ENCODE measurements around the gene CADM2.
"Not testable (repeated sequence)": the region's sequence is repeated elsewhere in the genome, so short reads cannot be mapped to it uniquely, and the experiment has no call there.

CADM2 gene

DNA sequence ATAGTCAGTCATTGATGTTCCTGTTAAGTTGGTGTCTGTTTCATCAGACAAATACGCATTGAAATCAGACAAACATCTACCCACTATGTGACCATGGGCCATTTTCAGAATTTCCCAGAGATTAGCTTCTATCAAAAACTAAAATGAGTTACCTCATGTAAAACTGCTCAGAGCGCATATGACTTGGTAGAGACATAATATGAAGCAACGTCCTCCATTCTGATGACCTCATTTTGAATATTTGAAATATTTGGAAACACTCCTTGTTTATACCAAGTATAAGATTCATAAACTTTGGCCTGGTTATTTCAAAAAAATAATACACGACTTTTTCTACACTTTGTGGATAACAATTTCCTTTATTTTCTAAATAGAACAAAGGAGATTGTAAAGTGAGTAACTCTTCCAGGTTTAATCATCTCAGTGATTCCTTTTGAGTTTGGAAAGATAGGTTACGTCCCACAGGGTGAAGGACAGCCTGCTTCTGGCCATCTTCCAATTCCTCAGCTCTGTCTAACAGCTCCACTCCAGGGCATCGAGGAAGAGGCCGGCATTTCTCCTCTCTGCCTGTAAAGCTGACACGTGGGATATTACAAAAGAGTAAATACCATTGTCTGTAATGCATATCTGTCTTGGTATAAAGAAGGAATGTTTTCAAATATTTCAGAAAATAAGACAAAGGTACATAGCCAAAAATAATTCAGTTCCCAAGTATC lies 122.6 kb downstream of the CADM2 start:
- DNase-seq, result no peak

DNA sequence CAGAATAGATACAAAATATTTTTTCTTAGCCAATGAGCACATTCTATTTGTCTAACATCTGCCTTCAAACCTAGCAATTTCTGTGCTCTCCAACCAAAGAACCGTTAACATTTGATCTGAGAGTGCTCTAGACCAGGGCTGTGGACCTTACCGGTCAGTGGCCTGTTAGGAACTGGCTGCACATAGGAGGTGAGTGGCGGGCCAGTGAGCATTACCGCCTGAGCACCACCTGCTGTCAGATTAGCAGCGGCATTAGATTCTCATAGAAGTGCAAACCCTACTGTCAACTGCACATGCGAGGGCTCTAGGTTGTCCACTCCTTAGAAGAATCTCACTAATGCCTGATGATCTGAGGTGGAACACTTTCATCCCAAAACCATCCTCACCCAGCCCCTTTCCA lies 131.7 kb downstream of the CADM2 start:
- no peak for DNase-seq

DNA sequence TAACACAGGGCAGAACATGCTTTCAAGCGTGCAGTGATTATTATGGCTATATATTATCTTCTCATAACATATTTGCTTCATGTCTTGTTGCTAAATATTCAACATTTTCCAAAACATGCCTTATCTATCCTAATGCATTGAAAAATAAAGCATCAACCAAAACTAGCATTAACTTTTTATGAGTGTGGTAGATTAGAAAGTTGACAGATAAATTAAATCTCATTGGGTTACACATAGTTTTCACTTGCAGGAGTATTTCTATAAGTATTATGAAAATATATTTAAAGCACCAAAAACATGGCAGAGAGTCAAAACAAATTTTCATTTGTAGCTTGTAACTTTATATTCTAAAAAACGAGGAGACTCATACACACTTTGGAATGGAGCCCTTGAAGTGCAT lies 141.5 kb downstream of the CADM2 start:
- DNase-seq, result no peak

DNA sequence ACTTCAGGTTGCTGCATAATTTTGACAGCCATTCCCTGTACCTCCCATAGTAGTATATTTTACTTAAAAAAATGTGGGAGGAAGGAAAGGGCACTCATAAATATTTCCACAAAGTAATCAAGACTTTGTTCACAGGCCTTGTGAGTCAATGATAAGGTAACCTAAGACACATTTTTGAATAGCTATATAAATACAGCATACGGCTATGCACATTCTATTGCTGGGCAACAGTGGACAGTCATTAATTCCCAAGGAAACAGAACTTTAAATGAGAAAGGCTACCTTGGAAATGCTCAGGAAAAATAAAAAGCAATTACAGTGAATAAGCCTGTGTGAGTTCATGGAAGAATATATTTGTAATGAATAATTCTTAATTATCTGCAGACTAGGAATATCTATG lies 144.0 kb downstream of the CADM2 start:
- no peak for DNase-seq

DNA sequence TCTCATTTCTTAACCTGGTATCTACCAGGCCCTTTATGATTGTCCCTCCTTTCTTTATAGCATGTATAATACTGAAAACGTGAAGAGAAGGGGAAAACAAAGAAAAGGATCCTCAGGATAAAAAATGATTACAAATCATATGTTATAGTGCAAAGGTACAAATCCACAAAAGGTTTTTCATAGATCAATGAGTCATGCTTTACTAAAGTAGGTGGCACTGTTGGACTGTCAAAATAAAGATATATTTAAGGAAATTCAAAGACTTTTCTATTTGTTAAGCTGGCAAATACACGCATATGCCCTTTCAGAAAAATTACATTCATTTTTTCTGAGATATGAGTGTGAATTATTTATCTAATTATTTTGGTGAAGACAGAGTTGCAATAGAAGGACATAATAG lies 151.6 kb downstream of the CADM2 start:
- DNase-seq, result no peak

DNA sequence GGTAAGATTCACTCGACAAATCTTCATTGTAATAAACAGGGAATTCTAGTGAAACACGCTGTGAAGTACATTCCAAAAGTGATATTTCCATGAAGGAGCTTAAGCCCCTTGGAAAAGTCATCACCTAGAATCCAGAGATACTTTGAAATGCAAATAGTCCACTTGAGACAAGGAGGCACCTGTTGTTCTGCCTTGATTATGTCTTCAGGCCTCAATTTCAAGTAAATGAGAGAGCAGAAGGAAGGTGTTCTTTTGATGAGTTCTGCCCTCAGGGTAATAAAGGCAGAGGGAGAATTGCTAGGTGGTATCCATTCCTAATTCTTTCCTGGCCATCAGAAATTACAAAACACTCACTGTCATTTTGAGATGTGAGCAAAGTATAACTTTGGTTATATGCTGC lies 162.1 kb downstream of the CADM2 start:
- no peak for DNase-seq

DNA sequence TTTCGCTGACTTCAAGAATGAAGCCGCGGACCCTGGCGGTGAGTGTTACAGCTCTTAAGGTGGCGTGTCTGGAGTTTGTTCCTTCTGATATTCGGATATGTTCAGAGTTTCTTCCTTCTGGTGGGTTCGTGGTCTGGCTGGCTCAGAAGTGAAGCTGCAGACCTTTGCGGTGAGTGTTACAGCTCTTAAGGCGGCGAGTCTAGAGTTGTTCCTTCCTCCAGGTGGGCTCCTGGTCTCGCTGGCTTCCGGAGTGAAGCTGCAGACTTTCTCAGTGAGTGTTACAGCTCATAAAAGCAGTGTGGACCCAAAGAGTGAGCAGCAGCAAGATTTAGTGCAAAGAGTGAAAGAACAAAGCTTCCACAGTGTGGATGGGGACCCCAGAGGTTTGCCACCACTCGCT lies 174.1 kb downstream of the CADM2 start:
- DNase-seq, result not testable (repeated sequence)

DNA sequence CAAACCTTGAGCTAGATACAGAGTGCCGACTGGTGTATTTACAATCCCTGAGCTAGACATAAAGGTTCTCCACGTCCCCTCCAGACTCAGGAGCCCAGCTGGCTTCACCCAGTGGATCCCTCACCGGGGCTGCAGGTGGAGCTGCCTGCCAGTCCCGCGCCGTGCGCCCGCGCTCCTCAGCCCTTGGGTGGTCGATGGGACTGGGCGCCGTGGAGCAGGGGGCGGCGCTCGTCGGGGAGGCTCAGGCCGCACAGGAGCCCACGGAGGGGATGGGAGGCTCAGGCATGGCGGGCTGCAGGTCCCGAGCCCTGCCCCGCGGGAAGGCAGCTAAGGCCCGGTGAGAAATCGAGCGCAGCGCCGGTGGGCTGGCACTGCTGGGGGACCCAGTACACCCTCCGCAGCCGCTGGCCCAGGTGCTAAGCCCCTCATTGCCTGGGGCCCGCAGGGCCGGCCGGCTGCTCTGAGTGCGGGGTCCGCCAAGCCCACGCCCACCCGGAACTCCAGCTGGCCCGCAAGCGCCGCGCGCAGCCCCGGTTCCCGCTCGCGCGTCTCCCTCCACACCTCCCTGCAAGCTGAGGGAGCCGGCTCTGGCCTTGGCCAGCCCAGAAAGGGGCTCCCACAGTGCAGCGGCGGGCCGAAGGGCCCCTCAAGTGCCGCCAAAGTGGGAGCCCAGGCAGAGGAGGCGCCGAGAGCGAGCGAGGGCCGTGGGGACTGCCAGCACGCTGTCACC lies 175.1 kb downstream of the CADM2 start:
- DNase-seq, result not testable (repeated sequence)

DNA sequence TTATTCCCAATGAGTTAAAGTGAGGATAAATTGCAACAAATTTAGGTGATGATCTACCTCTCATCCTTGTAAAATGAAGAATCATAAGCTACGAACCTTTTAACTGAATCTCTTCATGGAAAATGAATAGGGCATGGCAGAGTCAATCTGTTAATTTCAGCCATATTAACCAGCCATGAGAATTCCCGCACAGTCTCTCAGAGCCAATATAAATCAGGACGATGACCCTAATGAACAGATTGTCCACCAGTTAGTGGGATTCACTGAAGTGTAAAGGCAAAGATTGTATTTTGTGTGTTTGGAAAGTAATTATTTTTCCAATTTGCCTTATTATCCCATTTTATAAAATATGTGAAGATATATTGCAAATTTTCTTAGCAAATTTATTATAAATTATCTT lies 183.8 kb downstream of the CADM2 start:
- no peak for DNase-seq

DNA sequence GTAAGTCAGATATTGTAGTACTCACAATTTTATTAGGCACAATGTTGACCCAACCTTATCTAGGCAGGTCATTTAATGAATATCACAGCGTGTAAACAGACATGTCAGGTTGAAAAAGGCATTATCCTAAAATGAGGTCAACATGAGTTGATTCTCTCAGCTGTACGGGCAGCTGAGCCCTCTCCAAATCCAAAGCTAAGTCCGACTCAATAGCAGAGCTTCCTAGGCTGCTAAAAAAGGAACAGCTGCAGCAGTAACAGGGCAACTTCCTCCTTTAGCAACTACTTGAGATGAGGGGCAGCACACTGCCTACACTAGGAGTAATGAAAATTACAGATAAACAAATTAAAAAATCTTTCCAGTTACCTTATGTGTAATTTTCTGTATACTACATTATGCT lies 189.2 kb downstream of the CADM2 start:
- DNase-seq, result peak; percentile 70

DNA sequence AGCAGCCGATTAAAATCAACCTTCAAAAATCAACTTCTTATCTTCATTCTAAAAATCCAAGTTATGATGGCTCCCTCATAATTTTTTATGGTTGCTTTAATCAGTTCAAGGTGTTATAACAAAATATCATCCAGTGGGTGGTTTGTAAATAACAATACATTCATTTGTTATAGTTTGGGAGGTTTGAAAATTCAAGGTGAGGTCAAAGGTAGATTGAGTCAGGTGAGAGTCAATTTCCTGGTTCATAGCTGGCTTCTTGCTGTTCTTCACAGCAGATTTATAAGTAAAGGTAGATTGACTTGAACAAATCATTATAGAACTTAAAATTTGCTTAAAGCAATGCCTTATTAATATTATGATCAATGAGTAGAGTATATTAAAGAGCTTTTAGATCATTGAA lies 192.8 kb downstream of the CADM2 start:
- DNase-seq, result no peak

DNA sequence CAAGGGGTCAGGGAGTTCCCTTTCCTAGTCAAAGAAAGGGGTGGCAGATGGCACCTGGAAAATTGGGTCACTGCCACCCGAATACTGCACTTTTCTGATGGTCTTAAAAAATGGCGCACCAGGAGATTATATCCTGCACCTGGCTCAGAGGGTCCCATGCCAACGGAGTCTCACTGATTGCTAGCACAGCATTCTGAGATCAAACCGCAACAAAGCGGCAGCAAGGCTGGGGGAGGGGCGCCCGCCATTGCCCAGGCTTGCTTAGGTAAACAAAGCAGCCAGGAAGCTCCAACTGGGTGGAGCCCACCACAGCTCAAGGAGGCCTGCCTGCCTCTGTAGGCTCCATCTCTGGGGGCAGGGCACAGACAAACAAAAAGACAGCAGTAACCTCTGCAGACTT lies 194.5 kb downstream of the CADM2 start:
- DNase-seq, result not testable (repeated sequence)

DNA sequence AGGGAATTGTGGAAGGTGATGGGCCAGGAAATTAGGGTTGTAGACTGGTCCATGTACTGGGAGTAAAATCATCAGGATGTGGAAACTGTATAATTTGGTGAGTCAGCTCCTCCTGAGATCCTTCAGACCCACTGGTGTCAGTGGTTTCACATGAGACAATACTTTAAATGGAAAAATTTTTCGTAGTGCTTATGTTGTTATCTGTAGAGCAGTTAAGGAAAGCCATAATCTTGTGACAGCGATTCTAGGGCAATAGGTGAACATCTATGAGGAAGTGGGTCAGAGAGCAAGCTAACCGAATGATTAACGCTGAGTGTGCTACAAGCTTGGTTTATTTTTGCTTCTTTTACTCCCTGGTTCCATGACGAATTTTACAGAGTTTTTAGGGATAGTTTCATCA lies 200.6 kb downstream of the CADM2 start:
- DNase-seq, result no peak

DNA sequence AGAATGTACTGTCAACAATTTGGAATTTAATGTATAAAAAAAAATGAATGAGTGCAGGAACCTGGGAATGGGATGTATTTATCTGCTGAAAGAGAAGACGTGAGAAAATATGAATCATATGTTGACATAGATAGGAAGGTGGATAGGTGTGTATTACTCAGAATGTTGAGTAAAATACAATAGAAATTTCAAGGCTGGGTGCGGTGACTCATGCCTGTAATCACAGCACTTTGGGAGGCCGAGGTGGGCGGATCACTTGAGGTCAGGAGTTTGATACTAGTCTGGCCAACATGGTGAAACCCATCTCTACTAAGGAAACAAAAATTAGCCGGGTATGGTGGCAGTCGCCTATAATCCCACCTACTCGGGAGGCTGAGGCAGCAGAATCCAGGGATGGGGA lies 202.8 kb downstream of the CADM2 start:
- DNase-seq, result no peak

DNA sequence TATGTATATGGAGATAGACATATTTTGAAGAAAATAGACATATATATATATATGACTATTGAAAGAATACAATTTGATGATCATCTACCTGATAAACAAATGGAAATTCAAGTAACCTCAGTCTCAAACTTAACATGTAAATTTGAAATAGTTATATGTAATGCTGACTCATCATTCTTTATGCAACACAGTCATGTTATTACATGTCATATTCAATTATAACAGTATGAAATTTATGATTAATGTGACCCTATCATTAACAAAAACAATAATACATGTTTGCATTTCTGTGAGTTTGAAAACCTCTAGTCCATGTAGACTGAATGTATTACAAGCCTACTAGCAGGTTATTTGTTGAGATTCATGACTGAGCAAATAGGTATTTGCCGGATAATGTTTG lies 204.1 kb downstream of the CADM2 start:
- DNase-seq, result no peak

DNA sequence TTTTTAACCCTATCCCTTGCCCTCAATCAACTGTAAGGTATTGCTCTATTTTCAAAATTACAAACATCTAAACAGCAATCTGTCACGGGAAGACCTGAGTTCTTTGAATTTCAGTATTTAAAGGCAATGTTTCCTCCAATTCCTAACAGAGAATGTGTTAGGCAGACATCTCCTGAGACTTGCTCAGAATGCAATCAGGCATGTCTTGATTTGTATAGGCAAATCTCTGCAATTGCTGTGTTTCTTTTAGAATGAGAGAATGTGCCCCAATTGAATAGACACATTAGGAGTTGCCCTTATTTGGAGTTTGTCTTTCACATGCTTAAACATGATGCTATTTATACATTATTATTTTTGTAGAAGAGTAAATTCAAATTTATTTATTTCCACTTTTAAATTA lies 205.6 kb downstream of the CADM2 start:
- DNase-seq, result no peak

DNA sequence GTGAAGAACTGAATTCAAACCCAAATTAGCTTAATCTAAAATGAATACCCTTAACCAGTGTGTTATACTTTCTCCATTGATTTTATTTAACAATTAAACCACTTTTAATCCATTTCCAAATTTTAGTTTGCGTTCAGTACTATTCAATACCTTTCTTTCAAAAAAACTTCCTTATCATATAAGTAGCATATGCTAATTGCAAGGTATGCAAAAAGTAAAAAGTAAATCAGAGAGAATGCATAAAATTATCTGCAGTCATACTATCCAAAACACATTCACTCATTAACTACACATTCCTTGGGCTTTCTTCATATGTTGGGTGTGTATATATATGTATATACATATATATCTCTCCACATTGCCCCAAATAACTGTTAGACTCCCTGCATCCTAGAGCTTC lies 208.8 kb downstream of the CADM2 start:
- no peak for DNase-seq

DNA sequence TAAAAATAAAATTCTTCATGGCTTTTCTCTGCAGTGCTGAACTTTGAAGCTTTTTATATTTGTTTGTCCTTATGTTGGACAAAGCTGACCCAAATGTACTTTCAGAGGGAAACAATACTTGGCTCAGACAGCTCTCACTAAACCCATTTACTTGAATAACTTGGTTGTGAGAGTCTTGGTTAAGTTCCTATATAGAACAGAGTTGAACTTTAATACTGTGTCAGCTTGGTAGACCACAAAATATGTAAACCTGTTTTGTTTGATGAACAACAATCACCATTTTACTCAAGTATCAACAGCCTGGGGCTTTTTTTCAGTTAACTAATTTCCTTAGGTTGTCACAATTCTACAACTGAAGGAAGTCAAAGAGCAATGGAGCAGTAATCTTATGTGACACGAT lies 211.9 kb downstream of the CADM2 start:
- DNase-seq, result no peak

DNA sequence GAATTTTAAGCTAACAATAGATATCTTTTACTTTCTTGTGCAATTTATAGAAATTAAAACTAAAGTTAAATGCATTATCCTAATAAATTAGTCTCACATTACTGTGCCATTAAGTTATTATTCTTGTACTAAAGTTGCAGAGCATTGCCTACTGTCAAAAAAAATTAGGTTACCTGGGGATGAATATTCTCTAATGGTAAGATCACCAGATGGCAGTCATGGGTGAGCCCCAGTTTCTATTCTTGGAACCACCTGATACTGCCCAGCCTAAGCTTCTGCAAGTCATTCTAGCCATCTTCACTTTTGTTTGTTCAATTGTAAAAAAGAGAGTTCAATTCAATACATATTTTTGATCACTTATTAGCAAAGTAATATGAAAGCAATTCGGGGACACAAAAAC lies 213.2 kb downstream of the CADM2 start:
- DNase-seq, result no peak

DNA sequence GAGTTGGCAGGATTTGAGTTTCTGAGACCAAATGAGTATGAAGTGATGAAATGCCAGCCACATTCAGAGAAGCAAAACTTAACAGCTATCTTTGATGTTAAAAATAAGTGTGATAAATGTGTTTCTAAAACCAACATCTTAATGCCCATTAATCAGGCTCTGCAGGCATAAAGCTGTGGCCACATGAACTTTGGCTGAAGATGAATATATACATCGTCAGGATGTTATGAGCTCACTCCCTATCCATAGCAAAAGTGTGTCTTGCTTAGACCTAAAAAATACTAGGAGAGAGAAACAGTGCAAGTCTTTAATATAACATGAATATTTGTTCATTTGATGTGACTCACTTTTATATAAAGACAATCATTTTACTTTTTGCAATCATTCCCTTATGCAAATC lies 218.0 kb downstream of the CADM2 start:
- no peak for DNase-seq

DNA sequence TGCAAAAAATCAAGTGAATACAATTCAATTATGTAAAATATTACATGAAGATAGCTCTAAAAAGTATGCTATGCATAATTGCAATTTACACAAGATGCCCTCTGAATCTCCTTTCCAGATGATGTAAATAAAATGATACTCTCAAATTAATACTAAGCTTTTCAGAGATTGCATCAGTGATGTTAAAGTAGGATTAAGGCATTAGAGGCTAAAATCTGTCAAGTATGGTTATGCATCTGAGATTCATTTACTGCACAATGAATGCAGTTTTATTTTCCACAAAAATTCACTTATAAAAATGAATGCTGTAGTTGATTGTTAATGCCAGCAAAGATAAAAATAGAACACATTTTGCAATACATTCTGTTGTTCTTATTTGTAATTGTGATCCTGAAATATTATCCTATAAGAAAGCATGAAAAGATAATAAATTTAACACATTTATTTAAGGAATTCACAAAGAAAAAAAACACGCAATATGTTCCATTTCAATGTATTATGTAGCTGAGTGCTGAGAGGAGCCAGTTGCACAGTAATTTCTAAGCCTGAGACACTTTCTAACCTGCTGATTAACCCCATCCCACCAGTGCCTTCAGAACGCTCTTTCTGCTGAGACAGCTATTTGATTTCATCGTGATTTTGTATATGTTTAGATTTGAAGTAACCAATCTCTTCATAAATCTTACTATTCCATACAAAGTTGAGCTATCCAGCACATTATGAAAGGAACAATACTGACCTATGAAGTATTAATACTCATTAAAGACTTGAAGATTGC lies 224.4 kb downstream of the CADM2 start:
- DNase-seq, result no peak

DNA sequence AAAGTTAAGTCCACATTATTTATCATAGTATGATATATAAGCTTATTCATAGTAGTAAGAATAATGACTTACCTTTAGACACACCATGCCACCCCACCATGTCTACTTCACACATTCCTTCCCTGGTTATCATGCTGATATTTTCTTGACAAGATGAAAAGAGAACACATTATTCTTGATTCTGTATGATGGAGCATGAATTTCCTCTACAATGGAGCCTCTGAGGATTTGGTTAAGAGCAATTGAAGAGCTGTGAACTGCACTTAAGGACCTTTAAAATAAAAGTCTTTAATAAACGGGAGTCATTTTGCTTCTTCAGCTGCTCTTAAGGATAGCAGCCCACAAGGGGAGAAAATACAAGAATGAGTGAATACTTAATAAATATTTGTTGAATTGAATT lies 226.7 kb downstream of the CADM2 start:
- no peak for DNase-seq

DNA sequence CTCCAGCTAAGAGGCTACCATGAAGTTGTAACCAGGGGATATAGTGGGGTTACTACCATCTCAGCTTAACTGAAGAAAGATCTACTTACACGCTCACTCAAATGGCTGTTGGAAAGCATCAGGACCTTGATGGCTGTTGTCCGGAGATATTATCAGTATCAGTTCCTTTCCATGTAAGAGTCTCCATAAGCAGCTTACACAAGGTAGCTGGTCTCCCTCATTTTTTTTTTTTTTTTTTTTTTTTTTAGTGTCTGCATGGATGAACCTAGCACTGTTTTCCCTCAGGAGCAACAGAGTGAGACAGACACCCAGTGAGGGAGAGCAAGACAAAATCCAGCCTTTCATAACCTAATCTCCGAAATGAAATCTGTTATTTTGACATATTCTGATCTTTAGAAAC lies 230.9 kb downstream of the CADM2 start:
- no peak for DNase-seq

DNA sequence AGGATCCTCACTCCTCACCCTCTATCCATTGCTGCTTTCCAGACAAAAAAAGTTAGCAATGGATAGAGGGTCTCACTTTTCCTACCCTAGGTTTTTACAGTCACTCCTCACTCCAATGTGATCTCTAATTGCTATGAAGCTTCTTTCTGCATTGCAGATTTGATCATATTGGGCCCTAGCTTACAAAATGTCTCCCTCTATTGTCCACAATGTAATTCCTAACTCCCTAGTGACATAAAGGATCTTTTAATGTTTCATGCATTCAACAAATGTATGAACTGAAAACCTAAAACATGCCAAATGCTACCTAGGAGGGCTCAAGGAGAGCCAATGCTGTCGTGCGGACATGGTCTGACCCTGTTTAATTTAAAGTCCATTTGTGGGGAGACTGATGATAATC lies 234.8 kb downstream of the CADM2 start:
- no peak for DNase-seq
